HL-60/S4 treated with phorbol 12-myristate 13-acetate at 8.2 ng/mL for 4 days and 3 days (cell line): ENCODE data around the gene MRPS18C.
"Not testable (repeated sequence)": the region's sequence is repeated elsewhere in the genome, so short reads cannot be mapped to it uniquely, and the experiment has no call there.

Source experiments
- in situ Hi-C: fragments of 300-500 bp; cut with MboI; formaldehyde crosslinking; loops from 2 replicates; pipeline ENCODE4 v1.15.0; 2022; ENCODE audit warnings: low sequenced_read_pairs

Gene MRPS18C

DNA sequence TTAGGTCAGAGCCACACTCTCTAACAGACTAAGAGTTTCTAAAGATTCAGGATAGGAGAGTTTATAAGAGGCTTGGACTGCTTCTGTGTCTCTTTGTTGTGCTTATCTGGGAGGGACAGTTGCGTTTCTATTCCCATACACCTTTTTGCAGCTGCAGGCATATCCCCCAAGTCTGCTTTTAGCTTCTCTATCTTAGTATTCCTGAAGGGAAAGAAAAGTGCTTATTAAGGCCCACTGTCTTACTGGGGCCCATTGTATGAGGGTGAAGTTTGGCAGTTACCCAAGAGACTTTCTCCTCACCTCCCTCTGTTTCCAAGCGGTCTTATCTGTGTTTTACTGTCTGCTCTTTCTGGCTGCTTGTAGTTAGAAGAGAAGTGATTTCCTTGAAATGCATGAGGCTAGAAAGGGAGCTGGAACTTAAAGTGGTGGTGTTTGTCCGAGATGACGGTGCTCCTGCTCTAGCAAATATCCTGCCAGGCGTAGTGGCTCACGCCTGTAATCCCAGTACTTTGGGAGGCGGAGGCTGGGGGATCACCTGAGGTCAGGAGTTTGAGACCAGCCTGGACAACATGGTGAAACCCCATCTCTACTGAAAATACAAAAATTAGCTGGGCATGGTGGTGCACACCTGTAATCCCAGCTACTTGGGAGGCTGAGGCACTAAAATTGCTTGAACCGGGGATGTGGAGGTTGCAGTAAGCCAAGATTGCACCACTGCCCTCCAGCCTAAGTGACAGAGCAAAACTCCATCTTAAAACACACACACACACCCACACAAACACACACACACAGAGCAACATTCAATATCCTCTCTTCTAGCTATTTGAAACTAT is 40.4 kb downstream of the MRPS18C start:
- in situ Hi-C loops: not testable (repeated sequence)

- in situ Hi-C loops: no loop called here
These were observed 42.3 kb downstream of the MRPS18C start for GRCh38 chr4:83498187-83498586.

DNA sequence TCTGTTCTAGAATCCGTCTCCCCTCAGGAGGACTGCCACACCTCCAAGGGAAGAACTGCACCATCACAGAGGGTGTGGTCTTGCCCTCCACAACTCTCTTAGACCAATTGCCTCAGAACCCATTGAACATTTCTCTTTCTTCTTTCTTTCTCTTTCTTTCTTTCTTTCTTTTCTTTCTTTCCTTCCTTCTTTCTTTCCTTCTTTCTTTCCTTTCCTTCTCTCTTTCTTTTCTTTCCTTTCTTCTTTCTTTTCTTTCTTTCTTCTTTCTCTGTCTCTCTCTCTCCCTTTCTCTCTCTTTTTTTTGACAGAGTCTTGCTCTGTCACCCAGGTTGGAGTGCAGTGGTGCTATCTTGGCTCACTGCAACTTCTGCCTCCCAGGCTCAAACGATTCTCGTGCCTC is 45.8 kb downstream of the MRPS18C start:
- in situ Hi-C loops: not testable (repeated sequence)

DNA sequence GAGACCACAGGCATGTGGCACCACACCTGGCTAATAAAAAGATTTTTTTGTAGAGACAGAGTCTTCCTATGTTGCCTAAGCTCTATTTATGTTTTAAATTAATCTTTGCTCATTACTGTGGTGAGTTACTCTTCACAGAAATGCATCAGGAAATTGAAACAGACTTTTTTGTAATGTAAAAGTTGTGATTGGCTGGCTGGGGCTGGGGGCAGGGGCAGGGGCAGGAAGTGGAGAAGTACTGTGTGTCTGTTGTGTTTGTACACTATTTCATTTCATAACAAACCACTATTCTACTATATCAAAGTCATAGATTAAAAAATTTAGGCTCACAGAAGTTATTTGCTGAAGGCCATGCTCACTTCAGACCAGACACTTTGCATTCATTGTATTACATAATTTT is 48.1 kb downstream of the MRPS18C start:
- in situ Hi-C loops: no loop called here

GRCh38 chr4:83504503-83504902 is 48.6 kb downstream of the MRPS18C start:
- in situ Hi-C loops: no loop called here

DNA sequence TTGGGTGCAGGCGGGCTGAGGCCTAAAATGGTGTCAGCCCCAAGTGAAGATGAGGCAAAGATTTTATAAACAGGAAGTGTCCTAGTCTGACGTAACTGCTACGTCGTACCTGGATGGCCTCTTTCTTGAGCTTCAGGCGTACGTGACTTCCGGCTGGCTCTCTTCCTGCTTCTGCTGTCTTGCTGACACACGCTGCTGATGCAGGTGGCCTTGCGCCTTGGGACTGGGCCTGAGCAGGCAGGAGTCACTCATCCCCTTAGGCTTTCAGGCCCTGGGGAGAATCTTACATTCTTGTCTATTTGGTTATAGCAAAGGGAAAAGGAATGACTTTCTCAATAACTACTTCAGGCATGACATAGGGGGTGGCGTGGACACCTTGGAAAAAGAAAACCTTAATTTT is 49.1 kb downstream of the MRPS18C start:
- in situ Hi-C loops: no loop called here

DNA sequence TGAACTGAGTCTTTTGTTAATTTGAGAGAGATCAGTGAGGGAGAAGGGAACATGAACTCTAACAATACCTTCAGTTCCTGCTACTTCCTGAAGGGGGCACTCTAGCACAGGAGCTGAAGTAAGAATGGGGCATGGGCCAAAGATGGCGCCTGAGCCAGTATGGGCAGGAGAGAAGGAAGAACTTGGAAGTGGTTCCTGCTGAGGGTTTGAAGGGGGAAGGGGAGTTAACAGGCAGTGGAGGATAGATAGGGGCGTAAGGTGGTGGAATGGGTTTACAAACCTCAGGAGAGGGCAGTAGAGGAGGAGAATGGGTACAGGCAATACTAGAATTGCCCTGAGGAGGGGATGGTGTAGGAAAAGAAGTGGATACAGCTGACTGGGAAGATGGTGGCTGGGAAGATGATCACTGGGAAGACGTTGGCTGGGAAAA is 53.3 kb downstream of the MRPS18C start:
- in situ Hi-C loops: not testable (repeated sequence)

DNA sequence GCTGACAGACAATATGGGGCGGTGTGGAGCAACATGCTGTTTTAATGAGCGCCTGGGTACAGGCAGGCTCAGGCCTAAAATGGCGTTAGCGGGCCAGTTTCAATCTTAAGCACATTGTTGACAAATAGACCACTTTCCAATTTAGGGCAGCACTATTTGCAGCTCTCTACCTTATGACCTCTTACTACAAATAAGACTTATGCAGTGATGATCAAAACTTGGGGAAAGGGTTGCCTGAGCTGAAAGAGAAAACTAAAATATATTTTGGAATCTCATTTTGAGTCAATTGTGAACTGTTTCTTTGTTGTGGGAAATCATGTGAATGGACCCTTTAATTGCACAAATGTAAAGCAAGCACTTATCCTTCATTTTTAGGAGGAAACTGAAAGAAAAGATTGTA is 54.6 kb downstream of the MRPS18C start:
- in situ Hi-C loops: loop anchor here (5.0 kb wide), 1 partner anchor 127 kb away; no protein-coding TSS in a partner anchor
